K562 (cell line): Measurements from ENCODE around the gene COL15A1. TPM values are rescaled to one million over a fixed set of nuclear protein-coding genes. Genes with fewer than 3 reads are reported as not detected.

Experiments
- ARID4B ChIP-seq: sonication (generic); formaldehyde crosslinking; IDR thresholded peaks from 2 replicates; pipeline ENCODE4 v1.8.0; 2022; ENCODE audit warnings: mild to moderate bottlenecking, missing genetic modification reagents
- ATF1 ChIP-seq, 2 experiments: fragments of 450-650 bp in 1 of 2; IDR thresholded peaks; 2 replicates each; pipeline ENCODE4 v1.6.1; 2016; ENCODE audit warnings: missing compliant biosample characterization in 1 of 2, missing genetic modification characterization in 1 of 2
- ATF6 ChIP-seq: sonication (generic); formaldehyde crosslinking; IDR thresholded peaks from 2 replicates; pipeline ENCODE4 v1.4.0; 2020; ENCODE audit warnings: mild to moderate bottlenecking, missing genetic modification reagents
- BCL6 ChIP-seq: fragments of 250-450 bp; sonication (Bioruptor Pico); IDR thresholded peaks from 2 replicates; pipeline ENCODE4 v1.4.0; 2020
- CXXC5 ChIP-seq: fragments of 250-450 bp; sonication (Bioruptor Pico); IDR thresholded peaks from 2 replicates; pipeline ENCODE4 v1.8.0; 2022; ENCODE audit warnings: inconsistent platforms, mild to moderate bottlenecking, moderate library complexity
- DACH1 ChIP-seq: fragments of 450-650 bp; IDR thresholded peaks from 2 replicates; pipeline ENCODE4 v1.6.1; 2018; ENCODE audit not compliant: partially characterized antibody
- DMBX1 ChIP-seq: fragments of 250-450 bp; sonication (Bioruptor Pico); IDR thresholded peaks from 2 replicates; pipeline ENCODE4 v1.8.0; 2022; ENCODE audit warnings: inconsistent platforms, mild to moderate bottlenecking, moderate library complexity, borderline replicate concordance
- EHMT2 ChIP-seq: fragments of 450-650 bp; IDR thresholded peaks from 2 replicates; pipeline ENCODE4 v1.6.1; 2018; ENCODE audit warnings: antibody characterized with exemption
- FOSL1 ChIP-seq: fragments of 200-800 bp; sonication (Bioruptor generic); conservative IDR thresholded peaks from 2 replicates; pipeline ENCODE4 v1.6.1; 2016; ENCODE audit warnings: missing genetic modification characterization, missing compliant biosample characterization
- FOXA1 ChIP-seq: fragments of 450-650 bp; IDR thresholded peaks from 2 replicates; pipeline ENCODE4 v1.6.1; 2016; ENCODE audit warnings: mild to moderate bottlenecking, borderline replicate concordance
- FUS ChIP-seq: fragments of 200-400 bp; formaldehyde crosslinking; optimal IDR thresholded peaks from 2 replicates; pipeline ENCODE3; 2017; ENCODE audit warnings: low read depth, low read length
- KDM1A ChIP-seq, 2 experiments: fragments of 450-650 bp; IDR thresholded peaks; 2 replicates each; pipeline ENCODE4 v1.6.1; 2016; ENCODE audit warnings: mild to moderate bottlenecking in 2 of 2
- KLF6 ChIP-seq: fragments of 250-450 bp; sonication (Bioruptor Pico); IDR thresholded peaks from 2 replicates; pipeline ENCODE4 v1.4.0; 2020; ENCODE audit warnings: mild to moderate bottlenecking, moderate library complexity, borderline replicate concordance
- MAFG ChIP-seq: fragments of 450-650 bp; conservative IDR thresholded peaks from 2 replicates; pipeline ENCODE4 v1.6.1; 2016; ENCODE audit warnings: missing genetic modification characterization, missing compliant biosample characterization
- NFIX ChIP-seq: fragments of 250-450 bp; sonication (Bioruptor Pico); IDR thresholded peaks from 2 replicates; pipeline ENCODE4 v1.4.0; 2020; ENCODE audit warnings: low read depth, mild to moderate bottlenecking, moderate library complexity
- RFX5 ChIP-seq: IDR thresholded peaks from 2 replicates; pipeline ENCODE4 v1.6.1; 2011; ENCODE audit warnings: low read depth, mild to moderate bottlenecking, improper control_type of control experiment, low read length
- SRSF3 ChIP-seq: fragments of 200-400 bp; formaldehyde crosslinking; IDR thresholded peaks from 2 replicates; pipeline ENCODE4 v1.6.1; 2016; ENCODE audit warnings: mild to moderate bottlenecking, low read length, moderate library complexity; ENCODE audit not compliant: insufficient read depth
- SRSF9 ChIP-seq: fragments of 200-400 bp; formaldehyde crosslinking; IDR thresholded peaks from 2 replicates; pipeline ENCODE4 v1.6.1; 2017; ENCODE audit warnings: low read depth, low read length, borderline replicate concordance
- STAT5A ChIP-seq: IDR thresholded peaks from 2 replicates; pipeline ENCODE4 v1.6.1; 2012; ENCODE audit warnings: low read length, inconsistent platforms, borderline replicate concordance
- XRCC3 ChIP-seq: fragments of 450-650 bp; IDR thresholded peaks from 2 replicates; pipeline ENCODE4 v1.6.1; 2017; ENCODE audit warnings: mild to moderate bottlenecking, moderate library complexity
- ZNF354B ChIP-seq: fragments of 250-450 bp; sonication (Bioruptor Pico); IDR thresholded peaks from 2 replicates; pipeline ENCODE4 v1.4.0; 2020
- ZNF778 ChIP-seq: fragments of 450-650 bp; formaldehyde crosslinking; IDR thresholded peaks from 2 replicates; pipeline ENCODE4 v1.4.0; 2020; ENCODE audit warnings: mild to moderate bottlenecking, moderate library complexity
- ZNF79 ChIP-seq: fragments of 250-450 bp; sonication (Bioruptor Pico); IDR thresholded peaks from 2 replicates; pipeline ENCODE4 v1.4.0; 2020; ENCODE audit warnings: low read depth, mild to moderate bottlenecking, moderate library complexity
- polyA plus RNA-seq, 8 experiments: library from polyadenylated mRNA; depleted of rRNA in 4 of 8; stranded (reverse) in 5 of 8; unstranded in 3 of 8; fragments of >200 nt; fragmentation: Nextera tagmentation in 2 of 8; fragmentation: Illumina TruSeq in 1 of 8; extraction: Ambion mirVana in 2 of 8; extraction: Trizol in 1 of 8; gene quantifications; 2 replicates each; pipeline versions ENCODE4 v1.2.1 to v1.2.3, GENCODE V29; 2011 to 2014; ENCODE audit warnings: inconsistent platforms in 1 of 8, missing spikeins in 1 of 8
- total RNA-seq, 7 experiments: library from RNA; depleted of rRNA in 6 of 7; stranded (reverse); fragments of >200 nt in 6 of 7; fragmentation: Illumina TruSeq in 2 of 7; extraction: Trizol in 2 of 7; gene quantifications; 2 replicates each; pipeline versions ENCODE4 v1.2.1 to v1.2.3, GENCODE V29; 2011 to 2021; ENCODE audit warnings: low replicate concordance in 1 of 7
- TF ChIP-seq, protein P1 (sequence below): IDR thresholded peaks from 2 replicates; pipeline ENCODE4 v1.6.1; 2014; ENCODE audit warnings: antibody characterized with exemption

Gene COL15A1
- total and polyA plus RNA-seq, 9 of the 15 experiments (the other 6 are each of a cell fraction or from before 2014, with no cell fraction given): 0.46 to 5.1 (median 2.6) TPM

DNA sequence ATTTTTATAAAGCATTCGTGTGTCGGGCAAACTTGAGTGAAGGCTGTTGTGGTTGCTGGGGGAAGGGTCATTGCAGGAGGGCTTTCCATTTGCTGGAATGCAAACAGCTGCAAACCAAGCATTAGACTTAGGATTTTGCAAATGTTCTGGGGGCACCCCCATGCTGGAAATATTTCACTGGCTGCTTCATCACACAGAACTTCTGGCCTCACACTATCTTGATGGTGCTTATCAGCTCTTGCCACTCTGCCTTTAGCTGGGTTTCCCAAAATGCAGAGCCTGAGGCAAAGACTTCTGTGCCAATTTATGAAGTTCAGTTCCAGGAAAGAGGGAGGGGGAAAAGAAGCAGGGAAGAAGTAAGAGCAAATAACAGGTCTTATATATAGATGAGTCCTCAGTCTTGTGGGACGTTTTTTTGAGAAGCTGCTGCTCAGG, 8.6 kb upstream of the COL15A1 start (continued):
- TF ChIP-seq MAFG (tag): no peak
- no peak for TF ChIP-seq FUS
- TF ChIP-seq XRCC3: no peak
- TF ChIP-seq SRSF3: no peak
- TF ChIP-seq, protein P1, sequence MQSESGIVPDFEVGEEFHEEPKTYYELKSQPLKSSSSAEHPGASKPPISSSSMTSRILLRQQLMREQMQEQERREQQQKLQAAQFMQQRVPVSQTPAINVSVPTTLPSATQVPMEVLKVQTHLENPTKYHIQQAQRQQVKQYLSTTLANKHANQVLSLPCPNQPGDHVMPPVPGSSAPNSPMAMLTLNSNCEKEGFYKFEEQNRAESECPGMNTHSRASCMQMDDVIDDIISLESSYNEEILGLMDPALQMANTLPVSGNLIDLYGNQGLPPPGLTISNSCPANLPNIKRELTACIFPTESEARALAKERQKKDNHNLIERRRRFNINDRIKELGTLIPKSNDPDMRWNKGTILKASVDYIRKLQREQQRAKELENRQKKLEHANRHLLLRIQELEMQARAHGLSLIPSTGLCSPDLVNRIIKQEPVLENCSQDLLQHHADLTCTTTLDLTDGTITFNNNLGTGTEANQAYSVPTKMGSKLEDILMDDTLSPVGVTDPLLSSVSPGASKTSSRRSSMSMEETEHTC: no peak
- no peak for TF ChIP-seq SRSF9
- TF ChIP-seq NFIX (CRISPR knock-in tag): no peak
- peak; percentile 37; the same call in 1 of the 2 replicates for TF ChIP-seq CXXC5
- no peak; the same call in 1 of the 2 replicates for TF ChIP-seq ZNF79
- TF ChIP-seq ZNF778 (CRISPR knock-in tag): no peak
- TF ChIP-seq KLF6: peak; percentile 47; the same call in 1 of the 2 replicates
- no peak for TF ChIP-seq ATF1 (CRISPR knock-in tag; IDR thresholded peaks at IDR 0.05)
- no peak for TF ChIP-seq ATF1 (tag; IDR thresholded peaks at IDR 0.05)
- no peak for TF ChIP-seq ATF6 (CRISPR knock-in tag)
- TF ChIP-seq EHMT2: no peak
- no peak for TF ChIP-seq RFX5
- no peak for TF ChIP-seq ARID4B (CRISPR knock-in tag)
- TF ChIP-seq BCL6 (CRISPR knock-in tag): no peak
- peak; percentile 51; the same call in 1 of the 2 replicates for TF ChIP-seq STAT5A
- peak; percentile 40 for TF ChIP-seq FOSL1 (tag)
- no peak for TF ChIP-seq ZNF354B (CRISPR knock-in tag)
- TF ChIP-seq FOXA1: no peak
- TF ChIP-seq DACH1: no peak
- TF ChIP-seq KDM1A (IDR thresholded peaks at IDR 0.05): no peak; a peak in 1 of 4 replicates
- 0 out of 2 replicates have a peak, but pooled peaks have one; percentile 20 for TF ChIP-seq DMBX1 (CRISPR knock-in tag)
